Thyroid gland (tissue), 4 donors: ENCODE measurements around the gene CCDC68.

Experiments used
- POLR2A ChIP-seq, 2 donors: fragments of 450-650 bp; IDR thresholded peaks; one replicate each; pipeline ENCODE4 v1.6.1; 2017; ENCODE audit warnings: antibody characterized with exemption in 2 of 2, mild to moderate bottlenecking in 2 of 2, moderate library complexity in 1 of 2
- TF ChIP-seq, protein P1 (sequence below), 6 experiments: fragments of 200-600 bp in 3 of 6; fragments of 450-650 bp in 3 of 6; sonication (generic) in 3 of 6; IDR thresholded peaks; one replicate each; pipeline ENCODE4 v1.5.1; 2016 to 2019; ENCODE audit warnings: antibody characterized with exemption in 6 of 6, mild to moderate bottlenecking in 2 of 6, inconsistent platforms in 1 of 6, moderate library complexity in 1 of 6

DNA sequence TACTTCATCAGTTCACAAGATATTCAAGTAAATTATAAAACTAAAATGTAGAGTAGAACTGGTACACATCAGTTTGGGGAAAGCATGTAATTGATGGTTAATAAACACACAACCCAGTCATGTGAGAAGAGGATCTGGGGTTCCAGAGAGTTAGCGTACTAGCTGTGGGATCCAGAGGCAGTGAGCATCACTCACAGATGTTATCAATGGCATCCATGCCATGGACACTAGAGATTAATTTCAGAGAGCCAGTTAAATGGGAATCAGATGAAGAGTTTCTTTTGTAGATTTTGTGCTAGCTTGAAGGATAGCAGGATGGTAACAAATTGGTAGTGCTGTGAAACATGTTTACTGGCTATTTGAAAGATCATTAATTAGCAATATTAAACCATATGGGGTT, 21.8 kb upstream of the CCDC68 start:
- TF ChIP-seq, protein P1, sequence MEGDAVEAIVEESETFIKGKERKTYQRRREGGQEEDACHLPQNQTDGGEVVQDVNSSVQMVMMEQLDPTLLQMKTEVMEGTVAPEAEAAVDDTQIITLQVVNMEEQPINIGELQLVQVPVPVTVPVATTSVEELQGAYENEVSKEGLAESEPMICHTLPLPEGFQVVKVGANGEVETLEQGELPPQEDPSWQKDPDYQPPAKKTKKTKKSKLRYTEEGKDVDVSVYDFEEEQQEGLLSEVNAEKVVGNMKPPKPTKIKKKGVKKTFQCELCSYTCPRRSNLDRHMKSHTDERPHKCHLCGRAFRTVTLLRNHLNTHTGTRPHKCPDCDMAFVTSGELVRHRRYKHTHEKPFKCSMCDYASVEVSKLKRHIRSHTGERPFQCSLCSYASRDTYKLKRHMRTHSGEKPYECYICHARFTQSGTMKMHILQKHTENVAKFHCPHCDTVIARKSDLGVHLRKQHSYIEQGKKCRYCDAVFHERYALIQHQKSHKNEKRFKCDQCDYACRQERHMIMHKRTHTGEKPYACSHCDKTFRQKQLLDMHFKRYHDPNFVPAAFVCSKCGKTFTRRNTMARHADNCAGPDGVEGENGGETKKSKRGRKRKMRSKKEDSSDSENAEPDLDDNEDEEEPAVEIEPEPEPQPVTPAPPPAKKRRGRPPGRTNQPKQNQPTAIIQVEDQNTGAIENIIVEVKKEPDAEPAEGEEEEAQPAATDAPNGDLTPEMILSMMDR (IDR thresholded peaks at IDR 0.05): no peak
- TF ChIP-seq POLR2A (IDR thresholded peaks at IDR 0.05): no peak
